H54 (cell line): ENCODE data around the gene PMS1.
"Not testable (repeated sequence)": the region's sequence is repeated elsewhere in the genome, so short reads cannot be mapped to it uniquely, and the experiment has no call there.

Source experiments
- DNase-seq: peaks from one replicate; pipeline ENCODE4 v3.0.0; 2011; ENCODE audit warnings: low spot score, mixed read lengths; ENCODE audit not compliant: insufficient read length
- FAIRE-seq: peaks from 3 replicates; lab custom pipeline; 2011; peaks lifted over from hg19 to GRCh38; lab: Jason Lieb, UNC
- POLR2A ChIP-seq: IDR thresholded peaks from 2 replicates; pipeline ENCODE4 v1.6.1; 2011; ENCODE audit warnings: low read depth, mild to moderate bottlenecking, low read length

PMS1 gene

GRCh38 chr2:189862751-189863150 is 78.5 kb downstream of the PMS1 start:
- FAIRE-seq (no peak), DNase-seq (no peak)
- TF ChIP-seq POLR2A, result no peak

GRCh38 chr2:189865826-189866225 is 81.6 kb downstream of the PMS1 start:
- FAIRE-seq, result no peak
- no peak for TF ChIP-seq POLR2A
- no peak for DNase-seq

GRCh38 chr2:189866296-189866695 is 82.0 kb downstream of the PMS1 start:
- TF ChIP-seq POLR2A, result no peak
- DNase-seq (no peak), FAIRE-seq (no peak)

- DNase-seq (no peak), FAIRE-seq (no peak)
- TF ChIP-seq POLR2A, result no peak
Observed at GRCh38 chr2:189868896-189869295, 84.6 kb downstream of the PMS1 start.

GRCh38 chr2:189870381-189871085 is 86.3 kb downstream of the PMS1 start:
- peak; percentile 62 for FAIRE-seq
- no peak for DNase-seq
- TF ChIP-seq POLR2A, result no peak

GRCh38 chr2:189873696-189874095 is 89.4 kb downstream of the PMS1 start:
- TF ChIP-seq POLR2A, result no peak
- no peak for DNase-seq
- no peak for FAIRE-seq

- FAIRE-seq, result peak; percentile 27
- no peak for DNase-seq
- TF ChIP-seq POLR2A, result no peak
Observed at GRCh38 chr2:189874586-189875320, 90.5 kb downstream of the PMS1 start.

GRCh38 chr2:189876271-189876670 is 92.0 kb downstream of the PMS1 start:
- no peak for TF ChIP-seq POLR2A
- FAIRE-seq (peak; percentile 30), DNase-seq (peak; percentile 6)

- no peak for DNase-seq
- no peak for TF ChIP-seq POLR2A
- peak; percentile 75 for FAIRE-seq
Observed at GRCh38 chr2:189879716-189880081, 95.4 kb downstream of the PMS1 start.

- no peak for TF ChIP-seq POLR2A
- no peak for DNase-seq
- peak; percentile 45 for FAIRE-seq
Observed at GRCh38 chr2:189880429-189880828, 96.2 kb downstream of the PMS1 start.

GRCh38 chr2:189880832-189881492 is 96.7 kb downstream of the PMS1 start:
- DNase-seq (no peak), FAIRE-seq (peak; percentile 76)
- TF ChIP-seq POLR2A, result no peak

GRCh38 chr2:189885368-189885767 is 101.1 kb downstream of the PMS1 start:
- TF ChIP-seq POLR2A, result no peak
- no peak for FAIRE-seq

GRCh38 chr2:189892546-189893294 is 108.5 kb downstream of the PMS1 start:
- DNase-seq, FAIRE-seq: not testable (repeated sequence)

More at GRCh38 chr2:189885368-189885767, 101.1 kb downstream of the PMS1 start:
- no peak for DNase-seq

- no peak for TF ChIP-seq POLR2A
- FAIRE-seq (peak; percentile 91), DNase-seq (no peak)
Observed at GRCh38 chr2:189896809-189897208, 112.6 kb downstream of the PMS1 start.
